Vagina (tissue), 2 donors: ENCODE data around the gene SLC5A6.

Source experiments
- POLR2AphosphoS5 ChIP-seq, 2 donors: sonication (generic); formaldehyde crosslinking; IDR thresholded peaks; one replicate each; pipeline ENCODE4 v1.9.0; 2017; ENCODE audit warnings: antibody characterized with exemption in 2 of 2, mild to moderate bottlenecking in 2 of 2, low read depth in 1 of 2; ENCODE audit not compliant: insufficient read depth in 1 of 2
- TF ChIP-seq, protein P1 (sequence below), 3 experiments: fragments of 450-650 bp in 2 of 3; fragments of 200-600 bp in 1 of 3; sonication (generic) in 1 of 3; IDR thresholded peaks; one replicate each; pipeline ENCODE4 v1.5.1; 2017 to 2019; ENCODE audit warnings: antibody characterized with exemption in 3 of 3, mild to moderate bottlenecking in 2 of 3, moderate library complexity in 2 of 3

DNA sequence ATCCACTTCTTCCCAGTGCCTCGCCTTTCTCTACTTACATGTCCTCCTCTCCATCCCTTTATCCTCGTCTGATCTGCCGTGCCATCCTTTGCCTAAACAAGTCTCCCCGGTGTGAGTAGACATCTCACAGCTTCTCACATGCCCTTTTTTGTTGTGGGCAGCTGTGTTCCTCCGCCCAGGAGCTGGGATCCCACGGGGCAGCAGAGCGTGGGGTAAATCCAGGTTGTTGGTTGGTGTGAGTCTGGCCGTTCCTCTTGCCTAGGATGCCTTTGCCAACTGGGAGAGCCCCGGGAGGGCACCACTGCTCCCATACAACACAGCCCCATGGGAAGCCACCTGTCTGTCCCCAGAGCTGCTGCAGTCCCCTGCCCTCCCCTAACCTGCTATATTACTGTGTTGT, 28.3 kb upstream of the SLC5A6 start:
- TF ChIP-seq POLR2AphosphoS5 (IDR thresholded peaks at IDR 0.05; ENCODE audit: insufficient read depth in 1 of 2, low read depth in 1 of 2) = no peak
- TF ChIP-seq, protein P1, sequence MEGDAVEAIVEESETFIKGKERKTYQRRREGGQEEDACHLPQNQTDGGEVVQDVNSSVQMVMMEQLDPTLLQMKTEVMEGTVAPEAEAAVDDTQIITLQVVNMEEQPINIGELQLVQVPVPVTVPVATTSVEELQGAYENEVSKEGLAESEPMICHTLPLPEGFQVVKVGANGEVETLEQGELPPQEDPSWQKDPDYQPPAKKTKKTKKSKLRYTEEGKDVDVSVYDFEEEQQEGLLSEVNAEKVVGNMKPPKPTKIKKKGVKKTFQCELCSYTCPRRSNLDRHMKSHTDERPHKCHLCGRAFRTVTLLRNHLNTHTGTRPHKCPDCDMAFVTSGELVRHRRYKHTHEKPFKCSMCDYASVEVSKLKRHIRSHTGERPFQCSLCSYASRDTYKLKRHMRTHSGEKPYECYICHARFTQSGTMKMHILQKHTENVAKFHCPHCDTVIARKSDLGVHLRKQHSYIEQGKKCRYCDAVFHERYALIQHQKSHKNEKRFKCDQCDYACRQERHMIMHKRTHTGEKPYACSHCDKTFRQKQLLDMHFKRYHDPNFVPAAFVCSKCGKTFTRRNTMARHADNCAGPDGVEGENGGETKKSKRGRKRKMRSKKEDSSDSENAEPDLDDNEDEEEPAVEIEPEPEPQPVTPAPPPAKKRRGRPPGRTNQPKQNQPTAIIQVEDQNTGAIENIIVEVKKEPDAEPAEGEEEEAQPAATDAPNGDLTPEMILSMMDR (IDR thresholded peaks at IDR 0.05) = no peak
